ENCODE data around the gene H1-8.

- TF ChIP-seq CTCF (IDR thresholded peaks at IDR 0.05) (no peak), POLR2A (IDR thresholded peaks at IDR 0.05) (no peak)
These were observed 22.9 kb downstream of the H1-8 start for GRCh38 chr3:129565902-129566301.
